Tibial nerve (tissue), 4 donors: ENCODE measurements around the gene GPRC5D.

ENCODE experiments used
- CTCF ChIP-seq, 5 experiments: fragments of 200-600 bp in 3 of 5; fragments of 450-650 bp in 2 of 5; sonication (generic) in 3 of 5; IDR thresholded peaks; one replicate each; pipeline ENCODE4 v1.5.1; 2016 to 2019; ENCODE audit warnings: antibody characterized with exemption in 5 of 5, mild to moderate bottlenecking in 3 of 5, moderate library complexity in 2 of 5
- EP300 ChIP-seq, 2 donors: sonication (generic); formaldehyde crosslinking; IDR thresholded peaks; one replicate each; pipeline ENCODE4 v1.6.1; 2017; ENCODE audit warnings: antibody characterized with exemption in 2 of 2, mild to moderate bottlenecking in 1 of 2

DNA sequence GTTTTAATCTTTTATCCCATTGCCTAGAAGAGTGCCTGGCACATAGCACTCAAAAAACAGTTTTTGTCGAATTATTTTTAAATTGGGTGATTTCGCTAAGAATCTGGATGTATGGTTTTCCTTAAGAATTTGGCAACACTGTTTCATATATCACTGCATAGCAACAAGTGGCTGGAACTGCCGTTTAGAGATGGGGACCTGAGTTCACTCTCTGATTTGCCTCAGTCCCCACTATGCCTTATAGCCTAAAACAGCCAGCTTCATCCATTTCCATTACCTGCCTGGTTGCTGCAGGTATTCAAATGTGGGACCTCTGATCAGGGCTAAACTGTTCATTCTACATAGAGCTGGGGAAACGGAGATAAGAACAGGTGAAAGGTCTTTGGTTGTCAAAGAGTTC, 46.3 kb upstream of the GPRC5D start:
- TF ChIP-seq EP300 (IDR thresholded peaks at IDR 0.05) (no peak), CTCF (IDR thresholded peaks at IDR 0.05) (no peak)
